IMR-90 (cell line): ENCODE measurements around the gene BMP4.

Experiments used
- SMC3 ChIP-seq: fragments of 150-350 bp; IDR thresholded peaks from 2 replicates; pipeline ENCODE4 v1.6.1; 2016; ENCODE audit warnings: low read depth, mild to moderate bottlenecking, antibody characterized with exemption, low read length, moderate library complexity
- TF ChIP-seq, protein P1 (sequence below): conservative IDR thresholded peaks from 2 replicates; pipeline ENCODE4 v1.5.1; 2012; ENCODE audit warnings: mild to moderate bottlenecking, low read depth, low read length, improper control_type of control experiment

DNA sequence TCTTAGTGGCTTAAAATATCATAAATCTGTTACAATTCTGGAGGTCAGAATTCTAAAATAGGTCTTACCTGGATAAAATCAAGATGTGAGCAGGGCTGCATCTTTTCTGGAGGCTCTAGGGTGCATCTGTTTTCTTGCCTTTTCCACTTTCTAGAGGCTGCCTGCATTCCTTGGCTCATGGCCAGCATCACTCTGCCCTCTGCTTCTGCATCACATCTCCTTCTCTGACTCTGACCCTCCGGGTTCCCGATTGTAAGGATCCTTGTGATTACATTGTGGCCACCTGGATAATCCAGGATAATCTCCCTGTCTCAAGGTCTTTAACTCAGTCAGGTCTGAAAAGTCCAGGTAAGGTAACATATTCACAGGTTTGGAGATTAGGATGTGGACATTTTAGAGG lies 11.0 kb upstream of the BMP4 start:
- no peak for TF ChIP-seq SMC3
- TF ChIP-seq, protein P1, sequence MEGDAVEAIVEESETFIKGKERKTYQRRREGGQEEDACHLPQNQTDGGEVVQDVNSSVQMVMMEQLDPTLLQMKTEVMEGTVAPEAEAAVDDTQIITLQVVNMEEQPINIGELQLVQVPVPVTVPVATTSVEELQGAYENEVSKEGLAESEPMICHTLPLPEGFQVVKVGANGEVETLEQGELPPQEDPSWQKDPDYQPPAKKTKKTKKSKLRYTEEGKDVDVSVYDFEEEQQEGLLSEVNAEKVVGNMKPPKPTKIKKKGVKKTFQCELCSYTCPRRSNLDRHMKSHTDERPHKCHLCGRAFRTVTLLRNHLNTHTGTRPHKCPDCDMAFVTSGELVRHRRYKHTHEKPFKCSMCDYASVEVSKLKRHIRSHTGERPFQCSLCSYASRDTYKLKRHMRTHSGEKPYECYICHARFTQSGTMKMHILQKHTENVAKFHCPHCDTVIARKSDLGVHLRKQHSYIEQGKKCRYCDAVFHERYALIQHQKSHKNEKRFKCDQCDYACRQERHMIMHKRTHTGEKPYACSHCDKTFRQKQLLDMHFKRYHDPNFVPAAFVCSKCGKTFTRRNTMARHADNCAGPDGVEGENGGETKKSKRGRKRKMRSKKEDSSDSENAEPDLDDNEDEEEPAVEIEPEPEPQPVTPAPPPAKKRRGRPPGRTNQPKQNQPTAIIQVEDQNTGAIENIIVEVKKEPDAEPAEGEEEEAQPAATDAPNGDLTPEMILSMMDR = no peak
